ENCODE data around the gene GPR158. TPM values are rescaled to one million over a fixed set of nuclear protein-coding genes. Genes with fewer than 3 reads are reported as not detected.

The GPR158 gene
- total and polyA plus RNA-seq, 9 of the 15 experiments (the other 6 are each of a cell fraction or from before 2014, with no cell fraction given): 4.0 to 7.6 (median 5.0) TPM

- TF ChIP-seq CHD7 (IDR thresholded peaks at IDR 0.05; ENCODE audit: low read depth, low read length) (no peak), REST (IDR thresholded peaks at IDR 0.05; ENCODE audit: borderline replicate concordance) (no peak), REST (CRISPR knock-in tag; IDR thresholded peaks at IDR 0.05; ENCODE audit: low read depth) (no peak), ZKSCAN1 (IDR thresholded peaks at IDR 0.05; ENCODE audit: low read depth, low read length) (no peak), NFIC (IDR thresholded peaks at IDR 0.05) (no peak), TFAM (CRISPR knock-in tag; conservative IDR thresholded peaks at IDR 0.05) (no peak), SRSF3 (IDR thresholded peaks at IDR 0.05; ENCODE audit: insufficient read depth, low read length) (no peak), ZNF224 (CRISPR knock-in tag; IDR thresholded peaks at IDR 0.05) (no peak), MCM2 (IDR thresholded peaks at IDR 0.05; ENCODE audit: low read depth) (no peak)
Measured at GRCh38 chr10:25159591-25159990, 15.2 kb upstream of the GPR158 start (continued).
